M059J (cell line): ENCODE data around the gene FAM187B. TPM values are rescaled to one million over a fixed set of nuclear protein-coding genes. Genes with fewer than 3 reads are reported as not detected.
"Not testable (repeated sequence)": the region's sequence is repeated elsewhere in the genome, so short reads cannot be mapped to it uniquely, and the experiment has no call there.

Experiments used
- DNase-seq: peaks from one replicate; pipeline ENCODE4 v3.0.0-alpha.2; 2012; ENCODE audit warnings: low read depth
- total RNA-seq: library from RNA; depleted of rRNA; stranded (reverse); fragments of >200 nt; shearing (Covaris generic); gene quantifications from 2 replicates; pipeline ENCODE4 v1.2.3, GENCODE V29; 2014

FAM187B gene
- total RNA-seq, 1 experiment from 2014 or later: not detected

DNA sequence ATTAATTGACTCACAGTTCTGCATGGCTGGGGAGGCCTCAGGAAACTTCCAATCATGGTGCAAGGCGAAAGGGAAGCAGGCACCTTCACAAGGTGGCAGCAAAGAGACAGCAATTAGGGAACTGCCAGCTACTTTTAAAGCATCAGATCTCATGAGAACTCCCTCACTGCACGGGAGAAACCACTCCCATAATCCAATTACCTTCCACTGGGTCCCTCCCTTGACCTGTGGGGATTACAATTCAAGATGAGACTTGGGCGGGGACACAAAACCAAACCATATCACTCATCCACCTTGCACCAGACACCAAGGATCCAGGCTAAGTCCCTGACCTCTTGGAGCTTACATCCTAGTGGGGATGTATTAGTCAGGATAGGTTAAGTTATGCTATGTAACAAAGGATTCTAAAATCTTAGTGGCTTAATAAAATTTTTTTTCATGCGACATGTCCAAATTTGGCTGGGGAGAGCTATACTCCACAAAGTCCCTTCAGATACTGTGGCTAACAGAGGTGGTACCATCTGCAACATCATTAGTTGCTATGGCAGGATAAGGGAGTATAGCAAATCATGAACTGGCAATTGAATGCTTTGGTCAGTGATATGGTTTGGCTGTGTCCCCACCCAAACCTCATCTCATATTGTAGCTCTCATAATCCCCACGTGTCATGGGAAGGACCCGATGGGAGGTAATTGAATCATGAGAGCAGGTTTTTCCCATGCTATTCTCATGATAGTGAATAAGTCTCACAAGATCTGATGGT is 8.3 kb upstream of the FAM187B start:
- no peak for DNase-seq

DNA sequence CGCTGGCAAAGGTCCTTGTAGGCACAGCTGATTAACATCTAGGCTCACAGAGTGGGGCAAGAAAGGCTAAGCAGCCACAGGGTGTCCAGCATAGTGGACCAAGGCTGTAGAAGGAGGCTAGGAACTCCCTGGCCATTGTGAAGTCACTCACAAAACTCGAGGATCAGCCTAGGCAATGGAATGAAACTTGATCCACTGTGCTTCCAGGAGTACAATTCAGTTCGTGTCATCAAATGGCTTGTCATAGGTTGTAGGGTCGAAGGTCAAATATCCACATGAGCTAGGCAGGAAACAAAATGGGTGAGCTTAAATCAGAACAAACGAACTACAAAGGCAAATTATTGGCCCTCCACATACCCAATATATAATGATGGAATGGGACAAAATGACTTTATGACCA is 4.4 kb upstream of the FAM187B start:
- no peak for DNase-seq

DNA sequence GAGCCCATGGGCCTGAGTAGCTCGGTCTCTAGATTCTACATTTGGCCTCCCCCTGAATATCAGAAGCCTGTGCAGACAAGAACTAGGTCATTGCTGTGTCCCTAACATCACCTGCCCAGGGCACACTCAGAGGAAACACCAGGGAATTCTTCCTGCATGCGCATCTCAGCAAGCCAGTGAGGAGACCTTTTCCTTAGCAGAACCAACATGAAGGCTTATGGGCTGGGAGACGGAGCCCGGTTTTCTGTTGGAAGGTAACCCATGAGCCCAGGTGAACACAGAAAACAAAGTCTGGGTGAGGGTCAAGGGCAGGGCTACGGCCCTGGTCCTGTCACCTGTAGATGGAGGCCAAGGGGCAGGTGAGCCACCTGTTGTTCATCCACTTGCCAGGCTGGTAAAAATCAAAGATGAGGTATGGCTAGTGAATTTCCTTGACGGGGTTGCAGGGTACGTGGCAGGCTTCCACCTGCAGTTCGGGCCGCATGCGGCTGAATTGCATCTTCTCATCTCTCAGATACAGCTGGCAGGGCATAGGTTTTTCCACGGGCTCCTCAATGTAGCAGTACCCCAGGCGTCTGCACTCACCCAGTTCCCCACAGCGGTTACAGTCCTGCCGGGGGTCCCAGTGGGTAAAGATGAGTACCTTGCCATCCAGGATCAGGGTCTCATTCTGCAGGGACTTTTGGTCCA is 3.6 kb upstream of the FAM187B start:
- no peak for DNase-seq

DNA sequence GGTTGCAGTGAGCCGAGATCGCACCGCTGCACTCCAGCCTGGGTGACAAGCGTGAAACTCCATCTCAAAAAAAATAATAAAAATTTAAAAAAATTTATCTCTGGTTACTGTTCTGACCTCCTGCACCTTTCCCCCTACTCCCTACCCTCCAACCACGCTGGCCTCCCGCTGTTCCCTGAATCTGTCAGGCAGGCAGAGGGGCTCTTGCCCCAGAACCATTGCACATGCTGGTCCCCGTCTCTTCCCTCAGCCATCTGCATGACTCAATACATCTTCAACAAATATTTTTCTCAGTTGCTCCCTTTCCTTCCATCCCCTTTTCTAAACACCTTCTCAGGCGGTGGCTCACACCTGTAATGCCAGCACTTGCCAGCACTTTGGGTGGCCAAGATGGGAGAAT is 1.1 kb upstream of the FAM187B start:
- no peak for DNase-seq

DNA sequence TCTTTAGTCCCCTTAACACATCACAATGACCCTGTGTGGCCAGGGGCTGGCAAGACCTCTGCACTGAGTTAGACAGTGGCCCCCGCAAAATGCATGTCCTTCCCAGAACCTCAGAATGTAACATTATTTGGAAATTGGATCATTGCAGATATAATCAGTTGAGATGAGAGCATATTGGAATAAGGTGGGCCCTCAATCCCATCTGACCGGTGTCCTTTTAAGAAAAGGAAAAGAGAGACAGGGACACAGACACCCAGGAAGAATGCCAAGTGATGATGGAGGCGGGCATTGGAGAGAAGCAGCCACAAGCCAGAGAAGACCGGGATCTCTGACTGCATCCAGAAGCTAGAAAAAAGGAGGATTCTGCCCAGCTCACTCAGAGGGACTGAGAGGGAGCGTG is 1.8 kb downstream of the FAM187B start:
- no peak for DNase-seq

DNA sequence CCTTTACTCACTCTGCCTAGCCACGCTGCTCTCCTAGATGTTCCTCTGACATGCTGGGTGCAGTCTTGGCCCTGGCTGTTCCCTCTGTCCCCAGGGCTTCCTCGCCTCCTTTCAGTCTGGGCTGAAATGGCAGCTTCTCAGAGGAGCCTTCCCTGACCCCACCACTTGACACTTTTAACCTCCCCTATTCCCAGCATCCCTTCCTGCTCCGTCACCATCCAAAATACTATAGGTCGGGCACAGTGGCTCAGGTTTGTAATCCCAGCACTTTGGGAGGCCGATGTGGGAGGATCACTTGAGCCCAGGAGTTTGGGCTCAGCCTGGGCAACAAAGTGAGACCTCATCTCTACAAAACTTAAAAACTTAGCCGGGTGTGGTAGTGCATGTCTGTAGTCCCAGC is 2.6 kb downstream of the FAM187B start:
- no peak for DNase-seq

DNA sequence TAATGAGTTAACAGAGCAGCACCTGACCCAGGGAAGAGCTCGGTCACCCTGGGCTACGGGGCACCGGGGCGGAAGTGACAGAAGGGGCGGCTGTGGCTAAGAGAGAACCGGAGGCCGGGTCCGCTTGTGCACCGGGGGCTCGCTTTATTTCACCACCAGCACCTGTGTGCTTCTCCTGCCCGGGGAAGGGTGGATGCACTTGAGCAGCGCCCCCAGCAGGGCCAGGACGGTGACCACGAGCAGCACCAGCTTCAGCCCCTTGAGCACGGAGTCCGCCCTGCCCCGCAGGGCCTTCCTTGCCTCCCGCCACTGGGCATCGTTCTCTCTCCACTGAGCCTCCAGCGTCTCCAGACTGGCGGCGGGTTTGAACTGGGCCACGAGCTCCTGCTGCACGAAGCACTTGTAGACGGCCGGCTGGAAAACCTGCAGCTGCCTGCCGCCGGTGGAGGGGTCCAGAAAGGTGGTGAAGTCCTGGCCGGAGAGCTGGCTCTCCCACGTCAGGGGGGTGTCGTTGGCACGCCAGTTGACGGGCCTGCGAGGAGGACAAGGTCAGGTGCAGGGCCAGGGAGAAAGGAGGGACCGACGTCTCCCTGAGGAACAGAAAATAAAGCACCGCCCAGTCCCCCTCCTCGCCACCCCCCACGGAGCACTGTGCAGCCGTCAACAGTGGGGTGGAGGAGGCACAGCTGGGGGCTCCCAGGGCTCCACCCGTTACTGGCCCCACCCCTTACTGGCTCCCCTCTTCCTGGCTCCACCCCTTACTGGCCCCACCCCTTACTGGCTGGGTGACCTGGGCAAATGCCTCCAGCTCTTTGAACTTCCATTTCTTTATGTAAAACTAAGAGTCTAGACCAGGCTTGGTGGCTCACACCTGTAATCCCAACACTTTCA is 3.6 kb downstream of the FAM187B start:
- no peak for DNase-seq

DNA sequence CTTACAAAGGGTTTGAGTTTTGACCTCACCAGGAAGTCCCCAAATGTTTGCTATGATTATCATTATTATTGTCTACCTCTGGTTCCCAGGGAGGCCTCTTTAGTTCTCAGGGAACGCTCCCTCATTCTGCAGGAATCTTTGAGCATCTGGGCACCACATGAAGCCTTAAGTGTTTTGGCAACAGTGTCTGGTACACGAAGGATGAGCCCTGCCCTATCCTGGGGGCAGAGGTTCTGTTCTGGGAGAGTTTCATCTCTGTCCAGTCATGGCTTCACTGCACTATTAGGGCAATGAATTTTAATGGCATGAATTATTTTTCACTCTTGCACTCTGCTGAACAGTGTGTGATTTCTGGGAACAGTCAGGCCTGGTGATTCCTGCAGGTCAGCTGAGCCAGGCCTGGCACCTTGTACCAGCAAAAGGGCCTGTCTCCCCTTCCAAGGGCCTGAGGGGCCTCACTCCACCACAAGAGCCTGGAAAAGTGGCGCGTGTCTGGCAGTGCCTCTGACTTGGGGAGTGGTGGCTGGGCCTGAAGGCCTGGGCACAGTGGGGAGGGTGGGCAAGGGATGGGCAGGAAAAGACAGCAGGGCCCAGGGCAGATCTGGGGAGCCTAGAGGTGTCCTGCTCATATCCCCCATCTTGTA is 4.6 kb downstream of the FAM187B start:
- no peak for DNase-seq

DNA sequence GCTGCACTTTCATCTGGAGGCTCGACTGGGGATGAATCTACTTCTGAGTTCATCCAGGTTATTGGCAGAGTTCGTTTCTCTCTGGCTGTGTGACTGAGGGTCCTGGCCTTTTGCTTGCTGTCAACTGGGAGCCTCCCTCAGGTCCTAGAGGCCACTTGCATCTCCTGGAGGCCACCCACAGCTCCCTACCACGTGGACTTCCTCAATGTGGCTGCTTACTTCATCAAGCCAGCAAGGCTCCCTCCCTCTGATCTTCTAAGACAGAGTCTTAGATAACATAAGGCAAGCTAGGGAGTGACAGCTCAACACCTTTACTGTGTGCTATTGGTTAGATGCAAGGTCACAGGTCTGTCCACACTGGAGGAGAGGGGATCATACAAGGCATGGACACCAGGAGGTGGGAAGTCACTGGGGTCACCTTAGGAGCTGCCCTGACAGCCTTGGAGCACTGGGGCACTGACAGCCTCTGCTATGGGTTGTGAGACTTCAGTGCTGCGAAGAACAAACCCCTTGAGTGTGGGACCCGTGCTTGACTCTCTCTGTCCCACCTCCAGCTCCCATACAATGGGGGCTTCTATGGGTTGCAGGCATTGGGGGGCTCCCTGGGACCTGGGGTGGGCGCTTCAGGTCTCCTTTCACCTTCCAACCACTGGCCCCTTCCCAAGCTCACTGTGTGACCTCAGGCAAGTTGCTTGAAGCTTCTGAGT is 5.3 kb downstream of the FAM187B start:
- no peak for DNase-seq

DNA sequence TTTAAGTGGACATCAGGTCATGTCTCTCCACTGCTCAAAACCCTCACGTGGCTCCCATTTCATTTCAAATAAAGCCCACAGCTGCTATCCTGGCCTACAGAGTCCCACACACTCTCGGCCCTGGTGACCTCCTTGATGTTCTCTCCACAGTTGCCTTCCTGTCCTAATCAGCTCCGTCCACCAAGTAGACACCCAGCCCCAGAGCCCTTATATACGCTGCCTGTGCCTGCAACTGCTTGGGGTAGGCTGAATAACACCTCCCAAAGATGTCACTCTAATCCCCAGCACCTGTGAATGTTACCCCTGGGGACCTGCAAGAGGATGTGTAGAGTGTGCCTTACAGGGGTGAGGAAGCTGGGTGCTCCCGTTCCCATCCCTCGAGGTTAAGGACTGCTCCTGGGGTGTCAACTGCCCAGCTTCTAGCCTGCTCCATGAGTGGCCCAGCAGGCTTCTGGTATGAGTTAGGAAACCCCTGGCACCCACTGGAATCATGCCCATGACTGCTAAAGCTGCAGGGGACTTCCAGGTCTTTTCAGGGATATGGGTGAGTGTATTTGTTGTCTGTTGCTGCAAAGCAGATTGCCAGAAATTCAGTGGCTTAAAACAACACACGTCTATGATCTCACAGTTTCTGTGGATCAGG is 6.0 kb downstream of the FAM187B start:
- no peak for DNase-seq

DNA sequence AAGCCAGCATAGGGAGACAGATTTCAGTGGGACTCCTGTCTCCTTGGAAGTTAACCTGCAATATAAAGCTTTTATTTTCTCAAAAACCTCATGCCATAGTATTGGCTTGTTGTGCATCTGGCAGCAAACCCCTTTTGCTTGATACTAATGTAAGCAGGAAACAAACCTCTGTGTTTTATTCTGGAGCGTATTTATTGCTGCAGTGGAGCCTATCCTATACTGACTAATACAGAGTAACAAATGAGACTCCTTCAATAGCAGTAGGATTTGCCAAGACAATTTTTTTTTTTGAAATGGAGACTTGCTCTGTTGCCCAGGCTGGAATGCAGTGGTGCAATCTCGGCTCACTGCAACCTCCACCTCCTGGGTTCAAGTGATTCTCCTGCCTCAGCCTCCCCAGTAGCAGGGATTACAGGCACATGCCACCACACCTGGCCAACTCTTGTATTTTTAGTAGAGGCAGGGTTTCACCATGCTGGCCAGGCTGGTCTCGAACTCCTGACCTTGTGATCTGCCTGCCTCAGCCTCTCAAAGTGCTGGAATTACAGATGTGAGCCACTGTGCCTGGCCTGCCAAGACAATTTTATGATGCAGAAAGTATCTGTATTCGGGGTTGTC is 7.5 kb downstream of the FAM187B start:
- not testable (repeated sequence) for DNase-seq

DNA sequence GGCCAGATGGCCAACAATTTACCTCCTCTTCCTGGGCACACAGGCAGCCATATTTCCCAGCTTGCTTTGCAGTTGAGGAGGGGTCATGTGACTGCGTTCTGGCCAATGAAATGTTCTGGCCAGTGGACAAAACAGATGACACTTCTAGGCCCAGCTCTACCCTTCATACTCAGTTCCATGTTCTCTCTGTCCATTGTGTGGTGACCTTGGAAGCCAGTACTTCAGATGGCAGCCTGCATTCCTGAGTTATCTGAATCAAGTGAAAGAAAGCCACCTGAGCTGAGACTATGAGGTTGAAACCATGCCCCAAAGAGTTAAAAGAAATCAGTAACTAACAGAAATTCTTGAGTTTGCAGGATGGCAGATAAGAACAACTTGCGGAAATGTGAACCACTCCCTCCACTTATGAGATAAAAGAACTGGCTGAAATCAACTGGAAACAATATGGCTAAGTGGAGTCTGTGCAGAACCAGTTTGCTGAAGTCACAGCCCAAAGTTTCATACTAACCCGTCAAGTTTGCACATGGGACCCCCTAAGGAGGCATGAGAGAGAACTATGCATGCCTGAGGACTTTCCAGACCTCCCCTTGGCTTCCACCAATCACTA is 8.1 kb downstream of the FAM187B start:
- DNase-seq: no peak

DNA sequence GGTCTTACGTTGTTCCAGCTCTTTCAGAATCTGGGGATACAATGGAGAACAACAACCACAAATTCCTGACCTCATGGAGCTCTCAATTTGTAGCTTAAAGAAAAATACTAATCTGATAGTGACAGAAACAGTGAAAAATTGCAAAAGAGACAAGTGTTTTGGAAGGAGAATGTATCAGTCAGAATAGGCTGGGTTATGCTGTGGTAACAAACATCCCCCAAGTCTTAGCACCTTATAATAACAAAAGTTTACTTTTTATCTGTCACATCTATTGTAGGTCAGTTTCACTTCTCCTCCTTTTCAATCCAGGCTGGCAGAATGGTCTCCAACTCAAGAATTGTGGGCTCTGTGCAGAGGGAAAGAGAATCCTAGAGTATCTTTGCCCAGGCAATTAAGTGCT is 9.5 kb downstream of the FAM187B start:
- no peak for DNase-seq

DNA sequence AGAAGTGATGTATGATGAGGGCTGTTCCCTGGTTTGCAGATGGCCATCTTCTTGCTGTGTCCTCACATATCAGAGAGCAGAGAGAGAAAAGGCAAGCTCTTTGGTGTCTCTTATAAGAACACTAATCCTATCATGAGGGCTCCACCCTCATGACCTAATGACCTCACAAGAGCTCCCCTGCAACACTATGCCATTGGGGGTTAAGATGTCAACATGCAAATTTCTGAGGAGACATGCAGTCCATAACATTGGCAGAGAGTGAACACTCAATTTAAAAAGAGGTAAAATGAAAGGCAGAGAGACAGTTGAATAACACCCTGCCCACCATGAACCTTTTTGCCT is 10.9 kb downstream of the FAM187B start:
- no peak for DNase-seq

DNA sequence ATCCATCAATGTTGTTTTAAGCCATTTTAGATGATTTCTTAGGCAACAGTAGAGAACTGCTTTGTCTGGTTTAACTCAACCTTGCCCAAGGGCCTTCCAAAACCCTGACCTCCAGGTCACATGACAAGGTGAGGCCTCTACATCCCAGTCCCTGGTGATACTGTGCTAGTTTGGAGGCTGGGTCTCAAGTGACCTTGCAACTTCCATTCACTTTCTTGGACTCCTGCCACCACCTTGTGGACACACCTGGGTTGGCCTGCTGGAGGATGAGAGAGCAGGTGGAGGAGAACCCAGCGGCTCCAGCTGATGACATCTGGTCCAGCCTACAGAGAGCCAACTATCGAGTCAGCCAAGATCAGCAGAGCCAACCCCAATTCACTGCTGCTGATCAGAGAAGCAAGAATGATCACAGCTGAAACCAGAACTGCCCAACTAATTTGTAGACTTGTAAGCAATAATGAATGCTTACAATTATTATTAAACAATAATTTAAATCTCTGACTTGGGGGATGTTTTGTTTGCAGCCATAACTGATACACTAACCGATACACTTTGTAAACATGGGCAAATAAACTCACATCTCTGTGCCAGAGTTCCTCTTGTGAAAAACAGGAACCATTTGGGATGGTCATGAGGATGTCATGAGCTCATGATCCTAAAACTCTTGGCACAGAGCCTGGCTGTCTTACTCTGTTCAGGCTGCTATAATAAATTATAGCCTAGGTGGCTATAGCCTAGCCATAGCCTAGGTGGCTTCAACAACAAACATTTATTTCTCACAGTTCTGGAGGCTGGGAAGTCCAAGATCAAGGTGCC is 11.5 kb downstream of the FAM187B start:
- no peak for DNase-seq

DNA sequence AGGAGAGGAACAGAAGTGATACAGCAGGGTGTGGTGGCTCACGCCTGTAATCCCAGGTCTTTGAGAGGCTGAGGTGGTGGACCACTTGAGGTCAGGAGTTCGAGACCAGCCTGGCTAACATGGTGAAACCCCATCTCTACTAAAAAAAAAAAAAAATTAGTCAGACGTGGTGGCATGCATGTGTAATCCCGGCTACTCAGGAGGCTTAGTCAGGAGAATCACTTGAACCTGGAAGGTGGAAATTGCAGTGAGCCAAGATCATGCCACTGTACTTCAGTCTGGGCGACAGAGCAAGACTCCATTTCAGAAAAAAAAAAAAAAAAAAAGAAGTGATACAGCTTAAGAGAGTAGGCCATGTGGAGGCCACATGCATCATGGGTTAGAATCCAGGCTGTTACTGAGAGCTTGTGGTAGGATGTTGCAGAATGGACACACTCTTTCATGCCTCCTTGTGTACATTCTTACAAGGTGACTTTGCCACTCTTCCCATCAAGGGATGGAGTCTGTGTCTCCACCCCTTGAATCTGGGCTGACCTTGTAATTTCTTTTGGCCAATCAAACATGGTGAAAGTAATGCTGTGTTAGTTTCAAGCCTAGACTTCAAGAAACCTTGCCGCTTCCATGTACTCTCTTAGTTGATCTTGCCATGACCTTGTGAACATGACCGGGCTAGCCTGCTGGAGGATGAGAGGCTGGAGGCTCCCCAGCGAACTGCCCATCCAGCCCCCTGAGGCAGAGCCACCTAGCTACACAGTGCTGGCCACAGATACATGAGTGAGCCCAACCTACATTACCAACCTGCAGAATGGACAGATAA is 12.3 kb downstream of the FAM187B start:
- peak; percentile 36 for DNase-seq

DNA sequence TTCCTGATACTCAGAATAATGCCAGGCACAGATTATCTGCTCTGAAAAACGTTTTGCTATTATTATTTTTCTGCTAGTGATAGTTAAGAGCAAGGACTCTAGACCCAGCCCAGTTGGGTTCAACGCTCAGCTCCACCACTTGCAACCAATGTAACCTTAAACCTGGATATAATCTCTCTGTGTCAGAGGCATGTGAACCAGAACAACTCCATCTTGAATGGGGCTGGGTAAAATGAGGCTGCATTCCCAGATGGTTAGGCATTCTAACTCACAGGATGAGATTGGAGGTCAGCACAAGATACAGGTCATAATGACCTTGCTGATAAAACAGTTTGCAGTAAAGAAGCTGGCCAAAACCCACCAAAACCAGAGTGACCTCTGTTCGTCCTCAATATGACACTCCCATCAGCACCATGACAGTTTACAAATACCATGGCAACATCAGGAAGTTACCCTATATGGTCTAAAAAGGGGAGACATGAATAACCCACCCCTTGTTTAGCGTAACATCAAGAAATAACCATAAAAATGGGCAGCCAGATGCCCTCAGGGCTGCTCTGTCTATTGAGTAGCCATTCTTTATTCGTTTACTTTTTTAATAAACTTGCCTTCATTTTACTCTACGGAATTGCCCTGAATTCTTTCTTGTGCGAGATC is 13.6 kb downstream of the FAM187B start:
- no peak for DNase-seq
